GM21737 (cell line): ENCODE results near the gene PRMT9.

Experiments
- ATAC-seq: cut with Tn5 transposase; IDR thresholded peaks from one replicate; pipeline ENCODE4 v1.9.1; 2021; ENCODE audit warnings: mild to moderate bottlenecking, moderate library complexity; ENCODE audit not compliant: unreplicated experiment

The PRMT9 gene

GRCh38 chr4:147682755-147683154 lies 1.2 kb downstream of the PRMT9 start:
- no peak for ATAC-seq

- ATAC-seq, result no peak
Observed at GRCh38 chr4:147678796-147679549, 5.0 kb downstream of the PRMT9 start.

DNA sequence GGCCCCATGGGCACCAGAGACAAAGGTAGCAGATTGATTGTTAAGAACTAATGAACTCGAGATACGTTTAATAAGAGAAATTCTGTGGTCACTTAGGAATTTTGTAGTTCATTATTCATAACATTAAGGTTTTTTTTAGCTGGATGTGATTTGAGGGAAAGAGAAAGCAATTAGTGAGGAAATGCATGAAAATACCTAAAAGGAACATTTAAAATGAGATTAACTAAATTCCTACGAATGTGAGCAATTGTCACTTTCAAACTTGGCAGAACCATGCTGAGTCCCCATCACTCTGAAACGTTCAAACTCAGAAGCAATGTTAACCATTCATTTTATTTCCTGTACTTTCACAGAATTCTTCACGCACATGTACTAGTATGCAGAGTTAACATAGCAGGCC lies 5.9 kb downstream of the PRMT9 start:
- ATAC-seq, result no peak

- no peak for ATAC-seq
Observed at GRCh38 chr4:147674496-147674895, 9.5 kb downstream of the PRMT9 start.

GRCh38 chr4:147674073-147674472 lies 9.9 kb downstream of the PRMT9 start:
- no peak for ATAC-seq

- ATAC-seq, result no peak
Observed at GRCh38 chr4:147658501-147658900, 25.5 kb downstream of the PRMT9 start.

DNA sequence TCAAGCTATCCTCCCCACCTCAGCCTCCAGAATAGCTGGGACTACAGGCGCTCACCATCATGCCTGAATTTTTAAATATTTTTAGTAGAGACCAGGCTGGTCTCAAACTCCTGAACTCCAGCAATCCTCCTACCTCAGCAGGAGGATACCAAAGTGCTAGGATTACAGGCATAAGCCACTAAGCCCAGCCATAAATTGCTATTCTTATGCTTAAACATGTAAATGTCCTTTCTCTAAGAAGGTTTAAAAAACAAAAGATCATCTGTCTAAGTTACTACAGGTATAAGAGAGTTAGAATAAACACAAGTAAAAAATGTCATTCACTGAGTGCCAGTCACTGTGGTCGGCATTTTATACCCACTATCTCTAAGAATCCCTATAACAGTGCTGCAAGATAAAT lies 28.3 kb downstream of the PRMT9 start:
- ATAC-seq, result no peak

GRCh38 chr4:147651563-147651962 lies 32.4 kb downstream of the PRMT9 start:
- ATAC-seq, result no peak

DNA sequence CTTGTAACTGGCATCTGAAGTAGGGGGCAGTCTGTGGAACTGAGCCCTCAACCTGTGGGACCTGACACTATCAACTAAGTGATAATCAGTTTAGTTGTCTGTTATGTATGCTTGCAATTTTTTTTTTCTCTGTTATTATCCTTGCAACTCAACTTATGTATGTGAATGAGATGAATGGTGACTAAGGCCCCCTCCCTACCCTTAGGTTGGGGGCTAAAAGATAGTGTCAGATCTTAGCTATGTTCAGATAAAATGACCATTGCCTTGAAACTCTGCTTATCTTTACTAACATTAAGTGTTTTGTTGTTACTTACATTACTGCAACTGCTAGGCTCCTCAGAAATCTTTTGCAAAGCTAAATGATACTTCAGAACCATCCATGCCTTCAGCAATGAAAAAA lies 35.3 kb downstream of the PRMT9 start:
- no peak for ATAC-seq

DNA sequence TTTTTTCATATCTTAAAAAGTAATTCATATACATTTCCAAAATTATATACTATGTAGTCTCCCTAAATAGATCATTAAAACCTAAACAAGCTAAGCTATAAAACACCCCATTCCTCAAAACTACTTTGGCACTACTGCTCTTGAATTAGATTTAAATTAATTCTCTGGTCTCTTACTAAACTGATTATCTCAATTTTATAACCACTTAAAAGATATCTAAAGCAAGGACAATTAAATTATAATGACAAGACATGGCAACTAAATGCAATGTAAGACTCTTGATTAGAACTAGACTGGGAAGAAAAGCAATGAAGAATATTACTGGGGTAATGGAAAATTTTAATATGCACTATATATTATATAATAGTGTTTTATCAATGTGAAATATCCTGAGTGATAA lies 38.9 kb downstream of the PRMT9 start:
- ATAC-seq, result no peak

DNA sequence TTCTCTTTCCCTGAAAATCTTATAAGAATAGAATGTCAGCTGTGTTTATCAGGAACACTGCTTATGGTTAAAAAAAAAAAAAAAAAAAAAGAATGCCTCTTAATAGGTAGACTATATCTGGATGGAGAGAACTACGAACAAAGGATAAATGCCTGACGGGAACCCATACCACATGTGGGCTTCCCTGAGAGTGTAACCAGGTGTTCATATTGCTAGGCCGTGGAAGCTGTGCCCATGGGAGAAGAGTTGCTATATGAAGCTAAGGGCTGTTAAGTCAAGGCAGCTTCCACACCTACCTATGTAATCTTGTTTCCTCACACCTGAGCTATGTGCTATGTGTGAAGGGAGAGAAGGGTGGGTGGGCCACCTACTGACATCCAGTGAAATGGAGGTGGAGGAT lies 39.5 kb downstream of the PRMT9 start:
- ATAC-seq, result no peak

DNA sequence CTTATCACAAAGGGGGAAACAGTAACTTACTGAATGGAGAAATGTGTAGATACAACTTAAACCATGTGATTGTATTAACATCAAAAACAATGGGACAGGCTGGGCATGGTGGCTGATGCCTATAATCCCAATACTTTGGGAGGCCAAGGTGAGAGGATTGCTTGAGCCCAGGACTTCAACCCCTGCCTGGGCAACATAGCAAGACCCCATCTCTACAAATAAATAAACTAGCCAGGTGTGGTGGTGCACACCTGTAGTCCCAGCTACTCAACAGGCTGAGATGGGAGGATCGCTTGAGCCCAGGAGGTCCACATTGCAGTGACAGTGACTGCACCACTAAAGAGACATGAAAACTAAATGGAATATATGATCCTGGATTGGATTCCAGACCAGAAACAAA lies 40.3 kb downstream of the PRMT9 start:
- ATAC-seq, result no peak

- ATAC-seq, result no peak
Observed at GRCh38 chr4:147640331-147640730, 43.6 kb downstream of the PRMT9 start.

DNA sequence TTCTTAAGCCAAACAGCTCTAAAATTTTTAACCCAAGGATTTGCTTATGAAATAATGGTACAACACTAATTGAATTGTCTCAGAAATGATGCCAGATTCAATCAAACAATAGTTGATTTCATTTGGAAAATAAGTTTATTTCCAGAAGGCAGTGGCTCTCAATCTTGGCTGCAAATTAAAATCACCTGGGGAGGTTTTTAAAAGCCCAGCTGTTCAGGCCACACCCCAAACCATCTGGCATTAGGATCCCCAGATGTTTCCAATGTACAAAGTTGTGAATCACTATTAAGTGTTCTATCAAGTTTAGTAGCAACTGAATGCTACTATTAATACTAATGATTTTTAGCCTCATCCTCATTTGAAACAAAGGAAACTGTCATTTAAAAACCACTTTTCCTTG lies 44.6 kb downstream of the PRMT9 start:
- no peak for ATAC-seq

DNA sequence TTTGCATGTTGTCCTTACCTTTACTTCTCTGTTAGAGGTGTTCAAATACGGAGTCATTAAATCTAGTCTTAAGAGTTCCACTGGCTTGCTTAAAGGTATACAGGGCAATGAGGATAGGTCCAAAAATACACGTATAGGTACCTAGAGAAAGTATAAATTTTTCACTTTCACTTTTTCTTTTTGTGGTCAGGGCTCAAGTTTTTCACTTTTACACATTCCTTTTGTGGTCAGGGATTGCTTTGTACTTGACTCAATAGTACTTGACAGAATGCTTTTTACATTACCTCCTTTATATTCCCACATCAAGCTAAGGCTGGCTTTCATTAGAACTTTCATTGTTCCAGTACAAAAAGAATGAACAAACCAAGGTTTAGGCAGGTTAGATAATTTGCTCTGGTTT lies 45.0 kb downstream of the PRMT9 start:
- no peak for ATAC-seq

GRCh38 chr4:147638365-147638764 lies 45.6 kb downstream of the PRMT9 start:
- no peak for ATAC-seq

GRCh38 chr4:147635348-147635747 lies 48.6 kb downstream of the PRMT9 start:
- ATAC-seq, result no peak

DNA sequence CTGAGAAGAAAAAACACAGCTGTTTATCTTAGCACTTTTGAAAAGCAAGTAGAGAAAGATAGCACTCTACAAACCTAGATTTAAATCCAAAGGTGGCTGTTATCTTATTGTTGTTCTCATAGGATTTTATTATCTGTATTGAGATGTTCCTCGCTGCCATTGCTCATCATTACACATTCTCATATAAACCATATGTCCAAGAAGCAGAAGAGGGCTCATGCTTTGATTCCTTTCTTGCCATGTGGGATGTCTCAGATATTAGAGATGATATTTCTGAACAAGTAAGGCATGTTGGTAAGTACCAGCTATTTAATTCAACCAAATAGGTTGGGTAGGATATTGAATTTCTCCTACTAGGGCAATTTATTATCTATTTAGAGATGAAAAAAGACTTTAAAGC lies 50.3 kb downstream of the PRMT9 start:
- no peak for ATAC-seq

GRCh38 chr4:147633113-147633512 lies 50.9 kb downstream of the PRMT9 start:
- ATAC-seq, result no peak

GRCh38 chr4:147629783-147630730 lies 53.9 kb downstream of the PRMT9 start:
- ATAC-seq, result no peak

DNA sequence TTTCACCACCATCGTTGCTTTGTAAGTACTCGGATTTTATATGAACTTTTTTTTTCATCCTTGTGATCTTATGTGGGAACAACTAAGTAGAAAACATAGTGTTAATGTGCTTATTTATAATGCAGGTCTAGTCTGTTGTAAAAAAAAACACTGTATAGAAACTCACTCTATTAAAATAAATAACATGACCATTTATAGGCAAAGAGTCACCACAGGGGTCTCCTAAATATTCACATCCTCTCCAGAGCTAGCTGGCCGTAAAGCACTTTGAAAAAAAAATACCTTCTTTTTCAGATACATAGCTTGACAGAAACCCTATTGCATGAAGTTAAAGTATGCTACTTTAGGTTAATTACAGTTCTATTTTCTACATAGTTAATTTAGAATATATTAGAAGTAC lies 55.5 kb downstream of the PRMT9 start:
- no peak for ATAC-seq

DNA sequence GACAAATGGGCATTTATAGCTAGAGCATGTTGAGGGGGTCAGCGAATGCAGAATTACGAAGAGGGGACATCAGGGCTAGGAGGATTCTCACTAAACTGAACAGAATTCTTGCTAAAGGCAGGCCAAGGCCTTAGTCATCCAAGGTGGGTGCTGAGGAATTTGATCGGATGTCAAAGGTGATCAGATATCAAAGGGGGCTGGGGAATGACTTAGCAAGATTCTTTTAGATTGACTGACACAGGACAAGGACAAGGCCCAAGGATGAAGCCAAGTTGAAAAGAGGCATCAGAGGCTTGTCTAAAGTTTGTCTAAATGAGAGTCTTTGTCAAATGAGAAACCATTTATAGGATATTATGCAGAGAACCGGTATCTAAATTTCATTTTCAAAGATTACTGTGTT lies 57.1 kb downstream of the PRMT9 start:
- ATAC-seq, result no peak
